Erythroblast (primary cell): ENCODE measurements around the gene GRM8.

ENCODE experiments used
- GATA1 ChIP-seq: IDR thresholded peaks from 2 replicates; pipeline ENCODE4 v1.6.1; 2011; ENCODE audit warnings: low read depth, mild to moderate bottlenecking, control low read depth, low read length, moderate library complexity
- POLR2A ChIP-seq: IDR thresholded peaks from 2 replicates; pipeline ENCODE4 v1.6.1; 2011; ENCODE audit warnings: mild to moderate bottlenecking, low read length

DNA sequence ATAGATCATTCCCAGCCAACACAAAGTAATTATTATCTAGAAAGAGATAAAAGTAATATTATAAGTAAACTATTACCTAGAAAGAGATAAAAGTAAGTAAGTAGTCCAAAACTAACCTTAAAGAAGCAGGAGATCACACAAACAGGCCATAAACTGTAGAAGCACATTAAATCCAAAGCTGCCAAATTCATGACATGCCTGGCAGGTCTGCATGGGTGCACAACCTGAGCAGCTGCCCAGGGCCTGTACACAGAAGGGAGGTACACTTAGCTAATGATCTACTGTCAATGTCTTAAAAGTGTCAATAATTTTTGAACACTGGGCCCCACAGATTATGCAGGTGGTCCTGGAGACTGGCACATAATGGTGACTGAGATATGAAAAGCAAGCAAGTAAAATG lies 196.5 kb downstream of the GRM8 start:
- TF ChIP-seq POLR2A, result no peak
- TF ChIP-seq GATA1, result no peak
